A673 (cell line): ENCODE results near the gene PDE4A. TPM values are rescaled to one million over a fixed set of nuclear protein-coding genes. Genes with fewer than 3 reads are reported as not detected.

ENCODE experiments used
- BruUV-seq: library from RNA; stranded (reverse); fragments of 400-500 nt; replicated peaks from 2 replicates; lab custom pipeline; 2021; lab: Mats Ljungman, UMichigan
- CTCF ChIA-PET: fragments of 300-600 bp; sonication (Branson Sonifier 250); formaldehyde crosslinking; loops from one replicate; lab custom pipeline; 2022; ENCODE audit warnings: antibody characterized with exemption; lab: Charles Lee
- POLR2A ChIA-PET: fragments of 300-600 bp; sonication (Branson Sonifier 250); formaldehyde crosslinking; loops from one replicate; lab custom pipeline; 2022; ENCODE audit warnings: antibody characterized with exemption; ENCODE audit not compliant: low non-redundant PET; lab: Charles Lee
- DNase-seq: peaks from one replicate; pipeline ENCODE4 v3.0.0-alpha.2; 2015; ENCODE audit warnings: low spot score
- H3K27ac ChIP-seq: fragments of 200-600 bp; sonication (generic); 2 replicates; pipeline ENCODE4 v1.5.1; 2016; ENCODE audit warnings: mixed run types, low read depth, mild to moderate bottlenecking, mixed read lengths, antibody characterized with exemption, low read length; ENCODE audit not compliant: poor library complexity, severe bottlenecking
- H3K27me3 ChIP-seq: fragments of 200-600 bp; sonication (generic); replicated peaks from 2 replicates; pipeline ENCODE4 v1.6.1; 2017; ENCODE audit warnings: mixed run types, low read depth, mild to moderate bottlenecking, mixed read lengths, antibody characterized with exemption, low read length; ENCODE audit not compliant: insufficient read depth, poor library complexity
- H3K36me3 ChIP-seq: fragments of 200-600 bp; sonication (generic); 2 replicates; pipeline ENCODE4 v1.6.1; 2016; ENCODE audit warnings: mixed run types, mild to moderate bottlenecking, mixed read lengths, antibody characterized with exemption, low read length; ENCODE audit not compliant: insufficient read depth, poor library complexity, severe bottlenecking
- H3K4me1 ChIP-seq: fragments of 200-600 bp; sonication (generic); 2 replicates; pipeline ENCODE4 v1.6.1; 2017; ENCODE audit warnings: mixed run types, mild to moderate bottlenecking, mixed read lengths, antibody characterized with exemption, low read length; ENCODE audit not compliant: insufficient read depth, poor library complexity, severe bottlenecking
- H3K4me3 ChIP-seq: fragments of 200-600 bp; sonication (generic); 2 replicates; pipeline ENCODE4 v1.5.1; 2016; ENCODE audit warnings: low read depth, mixed run types, mild to moderate bottlenecking, mixed read lengths, low read length; ENCODE audit not compliant: poor library complexity, severe bottlenecking
- H3K9me3 ChIP-seq: fragments of 200-600 bp; sonication (generic); 2 replicates; pipeline ENCODE4 v1.6.1; 2016; ENCODE audit warnings: mixed run types, low read depth, mild to moderate bottlenecking, mixed read lengths, antibody characterized with exemption, low read length; ENCODE audit not compliant: poor library complexity, severe bottlenecking
- CTCF ChIP-seq: fragments of 300-800, 200-600 bp; sonication (generic); conservative IDR thresholded peaks from 2 replicates; pipeline ENCODE4 v1.5.1; 2017; ENCODE audit warnings: low read depth, mild to moderate bottlenecking, antibody characterized with exemption, low read length, moderate library complexity, mixed read lengths
- EZH2 ChIP-seq: fragments of 200-600 bp; sonication (generic); IDR thresholded peaks from 2 replicates; pipeline ENCODE4 v1.6.1; 2017; ENCODE audit warnings: borderline replicate concordance, low read depth, mild to moderate bottlenecking, mixed read lengths, antibody characterized with exemption, low read length; ENCODE audit not compliant: poor library complexity, severe bottlenecking
- intact Hi-C: fragments of 100-400 bp; cut with micrococcal nuclease; formaldehyde crosslinking; loops from one replicate; pipeline ENCODE4 v1.10.0; 2022; ENCODE audit not compliant: unreplicated experiment
- total RNA-seq: library from RNA; stranded (reverse); gene quantifications from 2 replicates; pipeline ENCODE4 v1.2.3, GENCODE V29; 2021

Gene PDE4A
- total RNA-seq, 1 experiment from 2014 or later: 40.1 TPM

- ChIA-PET CTCF (interaction anchor here (0.7 kb wide), 1 partner anchor 43 kb away, joined by 4 read pairs; no protein-coding TSS in a partner anchor), POLR2A (no interaction called here)
- no peaks in the 10 kb centered on the region for H3K9me3 ChIP-seq
- peaks cover 5% of the 10 kb centered on the region for H3K4me1 ChIP-seq
- DNase-seq: no peak
- intact Hi-C loops: no loop called here
- H3K36me3 ChIP-seq: peaks cover 3% of the 10 kb centered on the region
- H3K27ac ChIP-seq: no peak overlapping the region
- TF ChIP-seq CTCF (no peak), EZH2 (no peak)
- no peaks in the 10 kb centered on the region for H3K27me3 ChIP-seq
- no TSS peak for BruUV-seq
- H3K4me3 ChIP-seq: no peak overlapping the region
Measured at GRCh38 chr19:10450191-10450852, 30.0 kb downstream of the PDE4A start.

GRCh38 chr19:10450853-10451609 lies 30.7 kb downstream of the PDE4A start:
- H3K27ac ChIP-seq: no peak overlapping the region
- DNase-seq: peak; percentile 60
- peaks cover 5% of the 10 kb centered on the region for H3K4me1 ChIP-seq
- no peaks in the 10 kb centered on the region for H3K27me3 ChIP-seq
- ChIA-PET POLR2A (interaction anchor here (0.6 kb wide), 1 partner anchor 220 kb away, joined by 4 read pairs; no protein-coding TSS in a partner anchor), CTCF (no interaction called here)
- no TSS peak for BruUV-seq
- H3K9me3 ChIP-seq: no peaks in the 10 kb centered on the region
- intact Hi-C loops: no loop called here
- H3K4me3 ChIP-seq: no peak overlapping the region
- TF ChIP-seq CTCF (no peak), EZH2 (no peak)
- peaks cover 3% of the 10 kb centered on the region for H3K36me3 ChIP-seq

GRCh38 chr19:10452726-10453618 lies 32.6 kb downstream of the PDE4A start:
- Histone ChIP-seq H3K36me3 (peaks cover 3% of the 10 kb centered on the region), H3K4me3 (no peak overlapping the region), H3K4me1 (peaks cover 5% of the 10 kb centered on the region), H3K27ac (no peak overlapping the region), H3K27me3 (no peaks in the 10 kb centered on the region), H3K9me3 (no peaks in the 10 kb centered on the region)
- intact Hi-C loops: no loop called here
- no TSS peak for BruUV-seq
- CTCF ChIA-PET: no interaction called here
- POLR2A ChIA-PET: no interaction called here
- DNase-seq: no peak
- no peak for TF ChIP-seq CTCF
- no peak for TF ChIP-seq EZH2
